NCI-H526 treated with DMSO at 0.1 percent for 48 hours (cell line): ENCODE data around the gene TKFC.

ENCODE experiments used
- DNase-seq: peaks from one replicate; lab custom pipeline; 2025; lab: John Stamatoyannopoulos, UW

The TKFC gene

GRCh38 chr11:61325649-61326414, 7.2 kb upstream of the TKFC start:
- DNase-seq, result no peak

GRCh38 chr11:61327669-61328071, 5.4 kb upstream of the TKFC start:
- no peak for DNase-seq

- no peak for DNase-seq
These were observed 4.7 kb upstream of the TKFC start for GRCh38 chr11:61328351-61328750.

- no peak for DNase-seq
These were observed 3.2 kb upstream of the TKFC start for GRCh38 chr11:61329871-61330270.

- DNase-seq, result no peak
These were observed 1.4 kb upstream of the TKFC start for GRCh38 chr11:61331651-61332050.

GRCh38 chr11:61332281-61332796, 689 bp upstream of the TKFC start:
- no peak for DNase-seq

GRCh38 chr11:61333550-61334433, 764 bp downstream of the TKFC start:
- DNase-seq, result no peak

- no peak for DNase-seq
These were observed 1.7 kb downstream of the TKFC start for GRCh38 chr11:61334434-61335354.

GRCh38 chr11:61335355-61335710, 2.3 kb downstream of the TKFC start:
- no peak for DNase-seq

- DNase-seq, result peak; percentile 75
These were observed 3.3 kb downstream of the TKFC start for GRCh38 chr11:61336171-61336935.

- no peak for DNase-seq
These were observed 4.9 kb downstream of the TKFC start for GRCh38 chr11:61337706-61338470.

GRCh38 chr11:61338783-61339489, 5.9 kb downstream of the TKFC start:
- DNase-seq, result no peak

GRCh38 chr11:61339490-61339878, 6.5 kb downstream of the TKFC start:
- DNase-seq, result no peak

- DNase-seq, result no peak
These were observed 8.0 kb downstream of the TKFC start for GRCh38 chr11:61340979-61341378.

GRCh38 chr11:61341706-61342105, 8.7 kb downstream of the TKFC start:
- no peak for DNase-seq

- DNase-seq, result no peak
These were observed 9.3 kb downstream of the TKFC start for GRCh38 chr11:61342207-61342803.

GRCh38 chr11:61343792-61344745, 11.0 kb downstream of the TKFC start:
- no peak for DNase-seq

GRCh38 chr11:61345170-61345610, 12.2 kb downstream of the TKFC start:
- DNase-seq, result no peak
